CD4-positive, alpha-beta T cell treated with Interferon alpha-2 for 1 hour (primary cell): Measurements from ENCODE around the gene FOLR1.
"Not testable (repeated sequence)": the region's sequence is repeated elsewhere in the genome, so short reads cannot be mapped to it uniquely, and the experiment has no call there.

Experiments
- DNase-seq, 2 donors: peaks; one replicate each; pipeline ENCODE4 v3.0.0-alpha.2; 2020 to 2022

Gene FOLR1

DNA sequence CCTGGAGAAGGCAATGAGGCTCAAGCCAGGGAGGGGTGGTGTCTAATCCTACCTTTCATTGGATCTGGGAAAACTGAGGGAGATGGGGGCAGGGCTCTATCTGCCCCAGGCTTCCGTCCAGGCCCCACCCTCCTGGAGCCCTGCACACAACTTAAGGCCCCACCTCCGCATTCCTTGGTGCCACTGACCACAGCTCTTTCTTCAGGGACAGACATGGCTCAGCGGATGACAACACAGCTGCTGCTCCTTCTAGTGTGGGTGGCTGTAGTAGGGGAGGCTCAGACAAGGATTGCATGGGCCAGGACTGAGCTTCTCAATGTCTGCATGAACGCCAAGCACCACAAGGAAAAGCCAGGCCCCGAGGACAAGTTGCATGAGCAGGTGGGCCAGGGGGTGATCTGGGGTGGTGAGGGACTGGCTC is at the start of gene FOLR1:
FOLR1 (plus strand) TSS at position 180 of the 421 bp plus-strand sequence; CDS start at position 214, 34 bp downstream.
- DNase-seq, result no peak

DNA sequence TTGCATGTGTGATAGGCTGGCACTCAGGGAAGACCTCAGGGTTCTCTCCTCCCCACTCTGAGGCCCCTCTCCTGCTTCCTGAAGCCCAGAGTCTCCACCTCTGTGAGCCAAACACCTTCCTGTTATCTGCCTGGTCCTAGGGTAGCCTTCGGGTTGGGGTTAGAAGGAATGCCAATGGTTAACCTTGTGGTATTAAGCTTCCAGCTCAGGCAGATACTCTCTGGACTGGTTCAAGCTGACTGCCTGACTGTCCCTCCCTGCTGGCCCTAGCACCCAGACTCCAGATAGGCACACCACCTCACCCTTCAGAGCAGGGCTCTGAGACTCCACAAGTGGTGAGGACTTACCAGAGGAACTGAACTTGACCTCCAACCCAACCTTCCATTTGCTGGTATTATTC is 49.4 kb upstream of the FOLR1 start:
- not testable (repeated sequence) for DNase-seq

DNA sequence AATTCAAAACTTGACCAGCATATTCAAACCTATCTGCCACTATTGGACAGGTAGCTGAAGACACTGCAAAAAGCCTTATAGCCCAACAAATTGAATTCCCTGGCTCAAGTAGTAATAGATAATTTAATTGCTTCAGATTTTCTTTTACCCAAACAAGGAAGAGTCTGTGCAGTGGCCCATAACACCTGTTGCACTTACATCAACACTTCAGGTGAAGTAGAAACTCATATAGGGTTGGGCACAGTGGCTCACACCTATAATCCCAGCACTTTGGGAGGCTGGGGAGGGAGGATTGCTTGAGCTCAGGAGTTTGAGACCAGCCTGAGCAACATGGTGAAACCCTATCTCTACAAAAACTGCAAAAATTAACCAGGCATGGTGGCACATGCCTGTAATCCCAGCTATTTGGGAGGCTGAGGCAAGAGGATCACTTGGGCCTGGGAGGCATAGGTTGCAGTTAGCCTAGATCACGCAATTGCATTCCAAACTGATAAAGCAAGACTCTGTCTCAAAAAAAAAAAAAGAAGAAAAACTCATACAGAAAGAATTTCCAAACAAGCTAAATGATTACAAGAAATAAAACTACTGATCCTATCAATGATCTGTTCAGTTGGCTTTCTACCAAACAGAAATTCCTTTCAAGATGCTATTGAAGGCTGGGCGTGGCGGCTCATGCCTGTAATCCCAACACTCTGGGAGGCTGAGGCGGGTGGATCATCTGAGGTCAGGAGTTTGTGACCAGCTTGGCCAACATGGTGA is 47.0 kb upstream of the FOLR1 start:
- no peak for DNase-seq

GRCh38 chr11:72146625-72147024 is 45.3 kb upstream of the FOLR1 start:
- DNase-seq, result no peak

- DNase-seq, result no peak
Observed at GRCh38 chr11:72150882-72151281, 41.1 kb upstream of the FOLR1 start.

- not testable (repeated sequence) for DNase-seq
Observed at GRCh38 chr11:72153874-72154273, 38.1 kb upstream of the FOLR1 start.

DNA sequence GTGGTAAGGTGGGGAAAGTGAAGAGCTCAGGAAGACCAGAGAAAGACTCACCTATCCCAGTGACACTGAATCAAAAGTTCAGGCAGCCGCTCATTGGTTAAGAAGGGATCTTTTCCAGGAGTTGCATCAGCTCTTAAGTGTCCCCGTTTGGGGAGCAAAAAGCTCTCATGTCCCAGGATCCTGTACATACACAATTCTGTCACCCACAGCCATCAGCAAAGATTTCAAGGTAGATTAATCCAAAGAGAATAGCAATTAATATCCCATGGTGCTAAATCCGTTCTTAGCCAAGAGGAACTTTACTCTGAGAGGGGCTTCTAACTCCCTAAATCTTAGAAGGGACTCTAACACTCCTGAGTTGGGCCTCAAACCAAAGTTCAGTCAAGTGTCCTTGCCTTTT is 37.1 kb upstream of the FOLR1 start:
- DNase-seq, result no peak

GRCh38 chr11:72155751-72156150 is 36.2 kb upstream of the FOLR1 start:
- DNase-seq, result no peak

DNA sequence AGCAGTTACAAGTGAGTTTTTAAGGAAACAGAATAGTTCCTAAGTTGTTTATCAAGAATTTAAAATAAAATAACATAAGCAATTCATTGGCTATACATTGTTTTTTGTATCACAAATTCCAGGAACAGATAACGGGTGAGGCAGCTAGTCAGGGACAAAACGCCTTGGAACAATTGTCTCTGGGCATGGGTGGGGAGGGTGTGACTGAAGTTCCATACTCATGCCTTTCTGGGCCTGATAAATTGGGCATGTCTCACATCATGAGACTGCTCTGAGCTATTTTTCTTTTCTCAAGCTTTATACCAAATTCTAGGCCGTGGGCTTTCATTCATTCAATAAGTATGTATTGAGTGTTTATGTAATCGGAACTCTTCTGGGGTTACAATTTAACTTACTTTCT is 34.8 kb upstream of the FOLR1 start:
- no peak for DNase-seq

GRCh38 chr11:72160319-72160718 is 31.6 kb upstream of the FOLR1 start:
- DNase-seq, result no peak

DNA sequence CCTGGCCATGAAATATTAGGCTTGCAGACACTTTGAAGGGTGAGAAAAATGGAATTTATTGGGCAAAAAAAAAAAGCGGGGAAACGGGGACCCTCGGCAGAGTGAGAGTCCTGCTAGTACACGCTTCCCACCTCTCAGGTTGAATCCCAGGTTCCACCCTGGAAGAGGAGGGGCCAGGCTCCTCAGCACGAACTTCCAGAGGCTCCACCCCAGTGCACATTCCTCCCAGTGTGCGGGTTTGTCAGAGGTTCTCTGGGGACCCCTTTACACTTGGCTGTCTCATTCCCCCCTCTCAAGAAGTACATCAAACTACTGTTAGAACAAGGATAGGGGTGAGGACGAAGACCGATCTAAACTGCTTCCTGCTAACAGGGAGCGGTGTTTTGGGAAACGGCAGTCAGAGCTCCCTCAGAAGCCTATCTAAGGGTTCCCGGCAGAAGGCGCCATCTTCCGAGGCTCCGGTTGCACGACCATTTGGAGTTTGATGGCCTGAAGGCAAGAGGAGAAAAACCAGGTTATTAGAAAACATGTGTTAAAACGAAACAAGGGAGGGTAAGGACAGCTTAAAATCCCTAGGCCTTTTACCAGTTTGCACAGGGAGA is 28.9 kb upstream of the FOLR1 start:
- DNase-seq, result no peak

GRCh38 chr11:72164187-72164586 is 27.8 kb upstream of the FOLR1 start:
- not testable (repeated sequence) for DNase-seq

GRCh38 chr11:72169046-72169555 is 22.8 kb upstream of the FOLR1 start:
- not testable (repeated sequence) for DNase-seq

- not testable (repeated sequence) for DNase-seq
Observed at GRCh38 chr11:72169754-72170153, 22.2 kb upstream of the FOLR1 start.

DNA sequence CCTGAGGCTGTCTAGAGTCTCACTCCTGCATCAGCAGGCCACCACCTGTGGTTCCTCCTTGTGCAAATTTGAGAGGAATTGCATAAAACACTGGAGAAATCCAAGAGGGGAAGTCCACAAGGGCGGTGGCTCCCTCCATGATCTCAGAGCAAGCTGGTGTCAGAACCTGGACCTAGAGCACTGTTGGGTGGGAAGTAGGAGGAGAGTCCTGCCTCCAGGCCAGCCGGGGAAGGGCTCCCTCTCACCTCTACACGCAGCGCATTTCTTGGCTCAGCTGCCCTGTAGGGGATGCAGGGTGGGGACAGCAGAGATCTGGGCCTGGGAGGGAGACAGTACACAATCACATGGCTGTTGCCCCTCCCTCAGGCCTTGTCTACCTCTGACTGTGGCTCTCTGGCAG is 19.9 kb upstream of the FOLR1 start:
- not testable (repeated sequence) for DNase-seq

- DNase-seq, result no peak
Observed at GRCh38 chr11:72173291-72173690, 18.6 kb upstream of the FOLR1 start.

- DNase-seq, result no peak
Observed at GRCh38 chr11:72174302-72175070, 17.5 kb upstream of the FOLR1 start.

DNA sequence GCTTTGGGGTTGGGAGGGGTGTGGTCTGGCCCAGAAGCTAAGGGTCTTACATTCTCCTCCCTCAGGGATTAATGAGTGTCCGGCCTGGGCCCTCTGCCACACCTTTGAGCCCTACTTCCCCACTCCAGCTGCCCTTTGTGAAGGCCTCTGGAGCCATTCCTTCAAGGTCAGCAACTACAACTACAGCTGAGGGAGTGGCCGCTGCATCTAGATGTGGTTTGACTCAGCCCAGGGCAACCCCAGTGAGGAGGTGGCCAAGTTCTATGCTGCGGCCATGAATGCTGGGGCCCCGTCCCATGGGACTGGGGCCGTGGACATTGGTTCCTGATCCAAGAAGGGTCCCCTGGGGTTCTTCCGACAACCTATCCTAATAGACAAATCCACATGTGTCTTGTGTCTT is 14.3 kb upstream of the FOLR1 start:
- DNase-seq, result no peak

- no peak for DNase-seq
Observed at GRCh38 chr11:72179049-72179803, 12.7 kb upstream of the FOLR1 start.

DNA sequence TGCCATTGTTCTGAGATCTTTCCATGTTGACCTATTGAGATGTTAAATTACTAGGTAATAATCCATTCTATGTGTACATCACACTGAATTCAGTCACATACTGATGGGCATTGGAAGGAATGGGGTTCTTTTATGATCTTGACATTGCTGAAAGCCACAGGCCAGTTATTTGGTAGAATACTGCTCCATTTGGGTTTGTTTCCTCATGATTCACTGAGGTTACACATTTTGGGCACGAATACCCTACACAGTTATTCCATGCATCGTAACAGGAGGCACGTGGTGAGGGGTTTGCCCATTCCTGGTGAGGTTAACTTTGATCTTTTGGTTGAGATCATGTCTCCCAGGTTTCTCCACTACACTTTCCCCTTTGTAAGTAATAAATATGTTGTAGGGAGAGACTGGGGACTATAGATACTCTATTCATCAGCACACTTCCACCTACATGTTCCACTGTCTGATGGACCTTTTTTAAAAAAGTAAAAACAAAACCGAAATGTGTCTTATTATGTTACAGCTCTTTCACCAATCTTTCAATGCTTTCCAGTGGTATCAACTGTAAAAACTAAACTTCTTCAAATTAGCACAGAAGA is 12.0 kb upstream of the FOLR1 start:
- no peak for DNase-seq

GRCh38 chr11:72180892-72181552 is 10.9 kb upstream of the FOLR1 start:
- DNase-seq, result not testable (repeated sequence)

DNA sequence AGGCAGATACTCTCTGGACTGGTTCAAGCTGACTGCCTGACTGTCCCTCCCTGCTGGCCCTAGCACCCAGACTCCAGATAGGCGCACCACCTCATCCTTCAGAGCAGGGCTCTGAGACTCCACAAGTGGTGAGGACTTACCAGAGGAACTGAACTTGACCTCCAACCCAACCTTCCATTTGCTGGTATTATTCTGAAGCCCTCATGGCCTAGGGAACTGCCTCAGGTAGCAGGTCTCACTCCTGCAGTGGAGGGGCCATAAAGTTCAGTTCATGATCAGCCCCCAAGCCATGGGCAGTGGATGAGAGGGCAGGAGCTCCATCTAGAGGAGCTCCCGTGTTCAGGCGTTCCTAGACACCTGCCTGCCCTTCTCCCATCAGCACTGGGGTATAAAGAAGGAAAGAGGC is 10.4 kb upstream of the FOLR1 start:
- not testable (repeated sequence) for DNase-seq
